ENCODE results near the gene SUMO3.

DNA sequence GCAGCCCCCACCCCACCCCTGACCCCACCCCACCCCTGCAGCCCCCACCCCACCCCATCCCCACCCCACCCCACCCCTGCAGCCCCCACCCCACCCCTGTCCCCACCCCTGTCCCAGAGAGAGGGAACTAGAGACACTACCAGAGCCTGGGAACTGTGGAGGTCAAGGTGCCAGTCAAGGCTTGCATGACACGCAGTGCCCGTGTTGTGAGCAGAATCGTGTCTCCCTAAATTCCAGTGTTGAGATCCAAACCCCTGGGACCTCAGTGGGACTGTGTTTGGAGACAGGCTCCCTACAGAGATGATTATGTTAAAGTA is 18.4 kb upstream of the SUMO3 start:
- TF ChIP-seq POLR2A (IDR thresholded peaks at IDR 0.05; ENCODE audit: low read depth, low read length) (no peak), JUN (IDR thresholded peaks at IDR 0.05; ENCODE audit: borderline replicate concordance, insufficient read depth, insufficient read length, low read depth) (no peak), MYC (IDR thresholded peaks at IDR 0.05; ENCODE audit: low read depth, low read length) (no peak), POLR2AphosphoS5 (IDR thresholded peaks at IDR 0.05; ENCODE audit: insufficient read depth, low read depth, low read length) (no peak), EZH2 (IDR thresholded peaks at IDR 0.05; ENCODE audit: borderline replicate concordance, low read depth, low read length, severe bottlenecking) (no peak), FOS (IDR thresholded peaks at IDR 0.05; ENCODE audit: borderline replicate concordance, insufficient read depth, low read length) (no peak)
- TF ChIP-seq, protein P1, sequence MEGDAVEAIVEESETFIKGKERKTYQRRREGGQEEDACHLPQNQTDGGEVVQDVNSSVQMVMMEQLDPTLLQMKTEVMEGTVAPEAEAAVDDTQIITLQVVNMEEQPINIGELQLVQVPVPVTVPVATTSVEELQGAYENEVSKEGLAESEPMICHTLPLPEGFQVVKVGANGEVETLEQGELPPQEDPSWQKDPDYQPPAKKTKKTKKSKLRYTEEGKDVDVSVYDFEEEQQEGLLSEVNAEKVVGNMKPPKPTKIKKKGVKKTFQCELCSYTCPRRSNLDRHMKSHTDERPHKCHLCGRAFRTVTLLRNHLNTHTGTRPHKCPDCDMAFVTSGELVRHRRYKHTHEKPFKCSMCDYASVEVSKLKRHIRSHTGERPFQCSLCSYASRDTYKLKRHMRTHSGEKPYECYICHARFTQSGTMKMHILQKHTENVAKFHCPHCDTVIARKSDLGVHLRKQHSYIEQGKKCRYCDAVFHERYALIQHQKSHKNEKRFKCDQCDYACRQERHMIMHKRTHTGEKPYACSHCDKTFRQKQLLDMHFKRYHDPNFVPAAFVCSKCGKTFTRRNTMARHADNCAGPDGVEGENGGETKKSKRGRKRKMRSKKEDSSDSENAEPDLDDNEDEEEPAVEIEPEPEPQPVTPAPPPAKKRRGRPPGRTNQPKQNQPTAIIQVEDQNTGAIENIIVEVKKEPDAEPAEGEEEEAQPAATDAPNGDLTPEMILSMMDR (IDR thresholded peaks at IDR 0.05; ENCODE audit: extremely low read depth in 1 of 2, insufficient read depth in 1 of 2, low read depth in 1 of 2, low read length in 2 of 2): no peak
- TF ChIP-seq, protein P2, sequence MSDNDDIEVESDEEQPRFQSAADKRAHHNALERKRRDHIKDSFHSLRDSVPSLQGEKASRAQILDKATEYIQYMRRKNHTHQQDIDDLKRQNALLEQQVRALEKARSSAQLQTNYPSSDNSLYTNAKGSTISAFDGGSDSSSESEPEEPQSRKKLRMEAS (IDR thresholded peaks at IDR 0.05; ENCODE audit: insufficient read depth, insufficient read length): no peak

All from endothelial cell of umbilical vein (primary cell).